Choroid plexus epithelial cell (primary cell): ENCODE data around the gene ANO10.

ENCODE experiments used
- DNase-seq: peaks from one replicate; pipeline ENCODE4 v3.0.0-alpha.2; 2010; ENCODE audit warnings: low read depth
- H3K4me3 ChIP-seq: 2 replicates; pipeline ENCODE4 v1.5.1; 2011; ENCODE audit warnings: low read depth, mild to moderate bottlenecking, control low read depth, low read length, moderate library complexity
- CTCF ChIP-seq: conservative IDR thresholded peaks from 2 replicates; pipeline ENCODE4 v1.5.1; 2011; ENCODE audit warnings: low read depth, mild to moderate bottlenecking, control low read depth, inconsistent platforms, low read length, moderate library complexity

The ANO10 gene

GRCh38 chr3:43343185-43343584 lies 278.6 kb downstream of the ANO10 start:
- DNase-seq, result no peak
- no peak overlapping the region for H3K4me3 ChIP-seq
- TF ChIP-seq CTCF, result no peak

GRCh38 chr3:43341788-43342187 lies 280.0 kb downstream of the ANO10 start:
- no peak for DNase-seq
- H3K4me3 ChIP-seq, result no peak overlapping the region
- TF ChIP-seq CTCF, result no peak

- no peak for DNase-seq
- no peak overlapping the region for H3K4me3 ChIP-seq
- no peak for TF ChIP-seq CTCF
These were observed 281.4 kb downstream of the ANO10 start for GRCh38 chr3:43340403-43340802.

- H3K4me3 ChIP-seq, result no peak overlapping the region
- peak; percentile 34 for DNase-seq
- no peak for TF ChIP-seq CTCF
These were observed 283.5 kb downstream of the ANO10 start for GRCh38 chr3:43338295-43338694.

- DNase-seq, result no peak
- H3K4me3 ChIP-seq, result no peak overlapping the region
- TF ChIP-seq CTCF, result no peak
These were observed 286.0 kb downstream of the ANO10 start for GRCh38 chr3:43335799-43336198.

GRCh38 chr3:43334976-43335375 lies 286.8 kb downstream of the ANO10 start:
- TF ChIP-seq CTCF, result no peak
- H3K4me3 ChIP-seq, result no peak overlapping the region
- no peak for DNase-seq

GRCh38 chr3:43331381-43331780 lies 290.4 kb downstream of the ANO10 start:
- H3K4me3 ChIP-seq, result no peak overlapping the region
- no peak for DNase-seq
- TF ChIP-seq CTCF, result no peak
